ENCODE data around the gene CST4.

DNA sequence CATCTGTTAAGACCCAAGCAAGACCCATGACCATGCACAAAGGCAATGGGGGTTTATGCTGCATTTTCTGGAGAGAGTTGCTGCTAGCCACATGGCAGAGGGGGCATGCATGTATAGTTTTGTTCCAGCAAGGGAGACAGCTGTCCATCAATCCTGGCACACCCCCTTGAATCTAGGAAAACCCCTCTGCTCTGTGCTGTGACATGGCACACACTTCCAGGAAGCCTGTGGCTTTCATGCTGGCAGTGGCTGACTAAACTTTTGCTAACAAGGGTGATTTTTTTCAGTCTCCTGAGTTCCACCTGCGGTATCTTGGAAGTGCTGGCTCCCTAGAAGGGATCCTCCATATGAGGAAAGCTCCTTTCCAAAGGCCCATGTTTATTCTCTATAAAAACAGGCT lies 9.1 kb upstream of the CST4 start:
- TF ChIP-seq EZH2 (IDR thresholded peaks at IDR 0.05; ENCODE audit: low read depth, unreplicated experiment) (no peak), EZH2phosphoT487 (IDR thresholded peaks at IDR 0.05; ENCODE audit: unreplicated experiment) (no peak), POLR2AphosphoS5 (IDR thresholded peaks at IDR 0.05; ENCODE audit: low read depth) (no peak), ZNF114 (CRISPR knock-in tag; IDR thresholded peaks at IDR 0.05) (no peak), CREB1 (CRISPR knock-in tag; IDR thresholded peaks at IDR 0.05; ENCODE audit: low read depth) (no peak), STAT1 (IDR thresholded peaks at IDR 0.05; ENCODE audit: unreplicated experiment) (no peak), JUNB (IDR thresholded peaks at IDR 0.05; ENCODE audit: unreplicated experiment) (no peak), NANOG (IDR thresholded peaks at IDR 0.05; ENCODE audit: borderline replicate concordance) (no peak)
- TF ChIP-seq, protein P1, sequence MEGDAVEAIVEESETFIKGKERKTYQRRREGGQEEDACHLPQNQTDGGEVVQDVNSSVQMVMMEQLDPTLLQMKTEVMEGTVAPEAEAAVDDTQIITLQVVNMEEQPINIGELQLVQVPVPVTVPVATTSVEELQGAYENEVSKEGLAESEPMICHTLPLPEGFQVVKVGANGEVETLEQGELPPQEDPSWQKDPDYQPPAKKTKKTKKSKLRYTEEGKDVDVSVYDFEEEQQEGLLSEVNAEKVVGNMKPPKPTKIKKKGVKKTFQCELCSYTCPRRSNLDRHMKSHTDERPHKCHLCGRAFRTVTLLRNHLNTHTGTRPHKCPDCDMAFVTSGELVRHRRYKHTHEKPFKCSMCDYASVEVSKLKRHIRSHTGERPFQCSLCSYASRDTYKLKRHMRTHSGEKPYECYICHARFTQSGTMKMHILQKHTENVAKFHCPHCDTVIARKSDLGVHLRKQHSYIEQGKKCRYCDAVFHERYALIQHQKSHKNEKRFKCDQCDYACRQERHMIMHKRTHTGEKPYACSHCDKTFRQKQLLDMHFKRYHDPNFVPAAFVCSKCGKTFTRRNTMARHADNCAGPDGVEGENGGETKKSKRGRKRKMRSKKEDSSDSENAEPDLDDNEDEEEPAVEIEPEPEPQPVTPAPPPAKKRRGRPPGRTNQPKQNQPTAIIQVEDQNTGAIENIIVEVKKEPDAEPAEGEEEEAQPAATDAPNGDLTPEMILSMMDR (conservative IDR thresholded peaks at IDR 0.05; ENCODE audit: low read depth in 2 of 2) = no peak
- TF ChIP-seq, protein P2, sequence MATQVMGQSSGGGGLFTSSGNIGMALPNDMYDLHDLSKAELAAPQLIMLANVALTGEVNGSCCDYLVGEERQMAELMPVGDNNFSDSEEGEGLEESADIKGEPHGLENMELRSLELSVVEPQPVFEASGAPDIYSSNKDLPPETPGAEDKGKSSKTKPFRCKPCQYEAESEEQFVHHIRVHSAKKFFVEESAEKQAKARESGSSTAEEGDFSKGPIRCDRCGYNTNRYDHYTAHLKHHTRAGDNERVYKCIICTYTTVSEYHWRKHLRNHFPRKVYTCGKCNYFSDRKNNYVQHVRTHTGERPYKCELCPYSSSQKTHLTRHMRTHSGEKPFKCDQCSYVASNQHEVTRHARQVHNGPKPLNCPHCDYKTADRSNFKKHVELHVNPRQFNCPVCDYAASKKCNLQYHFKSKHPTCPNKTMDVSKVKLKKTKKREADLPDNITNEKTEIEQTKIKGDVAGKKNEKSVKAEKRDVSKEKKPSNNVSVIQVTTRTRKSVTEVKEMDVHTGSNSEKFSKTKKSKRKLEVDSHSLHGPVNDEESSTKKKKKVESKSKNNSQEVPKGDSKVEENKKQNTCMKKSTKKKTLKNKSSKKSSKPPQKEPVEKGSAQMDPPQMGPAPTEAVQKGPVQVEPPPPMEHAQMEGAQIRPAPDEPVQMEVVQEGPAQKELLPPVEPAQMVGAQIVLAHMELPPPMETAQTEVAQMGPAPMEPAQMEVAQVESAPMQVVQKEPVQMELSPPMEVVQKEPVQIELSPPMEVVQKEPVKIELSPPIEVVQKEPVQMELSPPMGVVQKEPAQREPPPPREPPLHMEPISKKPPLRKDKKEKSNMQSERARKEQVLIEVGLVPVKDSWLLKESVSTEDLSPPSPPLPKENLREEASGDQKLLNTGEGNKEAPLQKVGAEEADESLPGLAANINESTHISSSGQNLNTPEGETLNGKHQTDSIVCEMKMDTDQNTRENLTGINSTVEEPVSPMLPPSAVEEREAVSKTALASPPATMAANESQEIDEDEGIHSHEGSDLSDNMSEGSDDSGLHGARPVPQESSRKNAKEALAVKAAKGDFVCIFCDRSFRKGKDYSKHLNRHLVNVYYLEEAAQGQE (IDR thresholded peaks at IDR 0.05; ENCODE audit: unreplicated experiment) = no peak
- TF ChIP-seq, protein P3, sequence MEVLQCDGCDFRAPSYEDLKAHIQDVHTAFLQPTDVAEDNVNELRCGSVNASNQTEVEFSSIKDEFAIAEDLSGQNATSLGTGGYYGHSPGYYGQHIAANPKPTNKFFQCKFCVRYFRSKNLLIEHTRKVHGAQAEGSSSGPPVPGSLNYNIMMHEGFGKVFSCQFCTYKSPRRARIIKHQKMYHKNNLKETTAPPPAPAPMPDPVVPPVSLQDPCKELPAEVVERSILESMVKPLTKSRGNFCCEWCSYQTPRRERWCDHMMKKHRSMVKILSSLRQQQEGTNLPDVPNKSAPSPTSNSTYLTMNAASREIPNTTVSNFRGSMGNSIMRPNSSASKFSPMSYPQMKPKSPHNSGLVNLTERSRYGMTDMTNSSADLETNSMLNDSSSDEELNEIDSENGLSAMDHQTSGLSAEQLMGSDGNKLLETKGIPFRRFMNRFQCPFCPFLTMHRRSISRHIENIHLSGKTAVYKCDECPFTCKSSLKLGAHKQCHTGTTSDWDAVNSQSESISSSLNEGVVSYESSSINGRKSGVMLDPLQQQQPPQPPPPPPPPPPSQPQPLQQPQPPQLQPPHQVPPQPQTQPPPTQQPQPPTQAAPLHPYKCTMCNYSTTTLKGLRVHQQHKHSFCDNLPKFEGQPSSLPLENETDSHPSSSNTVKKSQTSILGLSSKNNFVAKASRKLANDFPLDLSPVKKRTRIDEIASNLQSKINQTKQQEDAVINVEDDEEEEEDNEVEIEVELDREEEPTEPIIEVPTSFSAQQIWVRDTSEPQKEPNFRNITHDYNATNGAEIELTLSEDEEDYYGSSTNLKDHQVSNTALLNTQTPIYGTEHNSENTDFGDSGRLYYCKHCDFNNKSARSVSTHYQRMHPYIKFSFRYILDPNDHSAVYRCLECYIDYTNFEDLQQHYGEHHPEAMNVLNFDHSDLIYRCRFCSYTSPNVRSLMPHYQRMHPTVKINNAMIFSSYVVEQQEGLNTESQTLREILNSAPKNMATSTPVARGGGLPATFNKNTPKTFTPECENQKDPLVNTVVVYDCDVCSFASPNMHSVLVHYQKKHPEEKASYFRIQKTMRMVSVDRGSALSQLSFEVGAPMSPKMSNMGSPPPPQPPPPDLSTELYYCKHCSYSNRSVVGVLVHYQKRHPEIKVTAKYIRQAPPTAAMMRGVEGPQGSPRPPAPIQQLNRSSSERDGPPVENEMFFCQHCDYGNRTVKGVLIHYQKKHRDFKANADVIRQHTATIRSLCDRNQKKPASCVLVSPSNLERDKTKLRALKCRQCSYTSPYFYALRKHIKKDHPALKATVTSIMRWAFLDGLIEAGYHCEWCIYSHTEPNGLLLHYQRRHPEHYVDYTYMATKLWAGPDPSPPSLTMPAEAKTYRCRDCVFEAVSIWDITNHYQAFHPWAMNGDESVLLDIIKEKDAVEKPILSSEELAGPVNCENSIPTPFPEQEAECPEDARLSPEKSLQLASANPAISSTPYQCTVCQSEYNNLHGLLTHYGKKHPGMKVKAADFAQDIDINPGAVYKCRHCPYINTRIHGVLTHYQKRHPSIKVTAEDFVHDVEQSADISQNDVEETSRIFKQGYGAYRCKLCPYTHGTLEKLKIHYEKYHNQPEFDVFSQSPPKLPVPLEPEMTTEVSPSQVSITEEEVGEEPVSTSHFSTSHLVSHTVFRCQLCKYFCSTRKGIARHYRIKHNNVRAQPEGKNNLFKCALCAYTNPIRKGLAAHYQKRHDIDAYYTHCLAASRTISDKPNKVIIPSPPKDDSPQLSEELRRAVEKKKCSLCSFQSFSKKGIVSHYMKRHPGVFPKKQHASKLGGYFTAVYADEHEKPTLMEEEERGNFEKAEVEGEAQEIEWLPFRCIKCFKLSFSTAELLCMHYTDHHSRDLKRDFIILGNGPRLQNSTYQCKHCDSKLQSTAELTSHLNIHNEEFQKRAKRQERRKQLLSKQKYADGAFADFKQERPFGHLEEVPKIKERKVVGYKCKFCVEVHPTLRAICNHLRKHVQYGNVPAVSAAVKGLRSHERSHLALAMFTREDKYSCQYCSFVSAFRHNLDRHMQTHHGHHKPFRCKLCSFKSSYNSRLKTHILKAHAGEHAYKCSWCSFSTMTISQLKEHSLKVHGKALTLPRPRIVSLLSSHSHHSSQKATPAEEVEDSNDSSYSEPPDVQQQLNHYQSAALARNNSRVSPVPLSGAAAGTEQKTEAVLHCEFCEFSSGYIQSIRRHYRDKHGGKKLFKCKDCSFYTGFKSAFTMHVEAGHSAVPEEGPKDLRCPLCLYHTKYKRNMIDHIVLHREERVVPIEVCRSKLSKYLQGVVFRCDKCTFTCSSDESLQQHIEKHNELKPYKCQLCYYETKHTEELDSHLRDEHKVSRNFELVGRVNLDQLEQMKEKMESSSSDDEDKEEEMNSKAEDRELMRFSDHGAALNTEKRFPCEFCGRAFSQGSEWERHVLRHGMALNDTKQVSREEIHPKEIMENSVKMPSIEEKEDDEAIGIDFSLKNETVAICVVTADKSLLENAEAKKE (CRISPR knock-in tag; IDR thresholded peaks at IDR 0.05) = no peak
- TF ChIP-seq, protein P4, sequence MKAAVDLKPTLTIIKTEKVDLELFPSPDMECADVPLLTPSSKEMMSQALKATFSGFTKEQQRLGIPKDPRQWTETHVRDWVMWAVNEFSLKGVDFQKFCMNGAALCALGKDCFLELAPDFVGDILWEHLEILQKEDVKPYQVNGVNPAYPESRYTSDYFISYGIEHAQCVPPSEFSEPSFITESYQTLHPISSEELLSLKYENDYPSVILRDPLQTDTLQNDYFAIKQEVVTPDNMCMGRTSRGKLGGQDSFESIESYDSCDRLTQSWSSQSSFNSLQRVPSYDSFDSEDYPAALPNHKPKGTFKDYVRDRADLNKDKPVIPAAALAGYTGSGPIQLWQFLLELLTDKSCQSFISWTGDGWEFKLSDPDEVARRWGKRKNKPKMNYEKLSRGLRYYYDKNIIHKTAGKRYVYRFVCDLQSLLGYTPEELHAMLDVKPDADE (IDR thresholded peaks at IDR 0.05) = no peak

Data from GM23338 (cell line).